Vagina (tissue), 2 donors: ENCODE results near the gene PDE7B. TPM values are rescaled to one million over a fixed set of nuclear protein-coding genes. Genes with fewer than 3 reads are reported as not detected.

ENCODE experiments used
- DNase-seq, 2 donors: peaks; one replicate each; pipeline ENCODE4 v3.0.0-alpha.2; 2017; ENCODE audit errors: extremely low spot score in 2 of 2
- H3K27ac ChIP-seq: fragments of 200-600 bp; sonication (generic); one replicate; pipeline ENCODE4 v1.5.1; 2019
- H3K27me3 ChIP-seq: fragments of 200-600 bp; sonication (generic); one replicate; pipeline ENCODE4 v1.5.1; 2019
- H3K36me3 ChIP-seq, 2 donors: fragments of 200-600 bp; sonication (generic); one replicate each; pipeline ENCODE4 v1.5.1; 2017 to 2019
- H3K4me1 ChIP-seq: fragments of 200-600 bp; sonication (generic); one replicate; pipeline ENCODE4 v1.5.1; 2019
- H3K4me3 ChIP-seq, 2 donors: fragments of 200-600 bp; sonication (generic); 1 replicate in 1 of 2; 2 replicates in 1 of 2; pipeline ENCODE4 v1.5.1; 2016 to 2019
- H3K9me3 ChIP-seq: fragments of 200-600 bp; sonication (generic); one replicate; pipeline ENCODE4 v1.5.1; 2019
- POLR2A ChIP-seq, 2 donors: fragments of 450-650 bp; IDR thresholded peaks; one replicate each; pipeline ENCODE4 v1.6.1; 2017; ENCODE audit warnings: antibody characterized with exemption in 2 of 2, mild to moderate bottlenecking in 2 of 2, moderate library complexity in 2 of 2
- POLR2AphosphoS5 ChIP-seq, 2 donors: sonication (generic); formaldehyde crosslinking; IDR thresholded peaks; one replicate each; pipeline ENCODE4 v1.9.0; 2017; ENCODE audit warnings: antibody characterized with exemption in 2 of 2, mild to moderate bottlenecking in 2 of 2, low read depth in 1 of 2; ENCODE audit not compliant: insufficient read depth in 1 of 2
- intact Hi-C: fragments of 100-400 bp; cut with DNase I; formaldehyde crosslinking; loops from one replicate; pipeline ENCODE4 v1.15.1; 2023
- total RNA-seq: library from RNA; depleted of rRNA; stranded (reverse); fragments of >200 nt; gene quantifications from one replicate; pipeline ENCODE4 v1.2.3, GENCODE V29; 2016
- TF ChIP-seq, protein P1 (sequence below), 3 experiments: fragments of 450-650 bp in 2 of 3; fragments of 200-600 bp in 1 of 3; sonication (generic) in 1 of 3; IDR thresholded peaks; one replicate each; pipeline ENCODE4 v1.5.1; 2017 to 2019; ENCODE audit warnings: antibody characterized with exemption in 3 of 3, mild to moderate bottlenecking in 2 of 3, moderate library complexity in 2 of 3

The PDE7B gene
- total RNA-seq, 1 donor from 2014 or later, result 6.9 TPM

DNA sequence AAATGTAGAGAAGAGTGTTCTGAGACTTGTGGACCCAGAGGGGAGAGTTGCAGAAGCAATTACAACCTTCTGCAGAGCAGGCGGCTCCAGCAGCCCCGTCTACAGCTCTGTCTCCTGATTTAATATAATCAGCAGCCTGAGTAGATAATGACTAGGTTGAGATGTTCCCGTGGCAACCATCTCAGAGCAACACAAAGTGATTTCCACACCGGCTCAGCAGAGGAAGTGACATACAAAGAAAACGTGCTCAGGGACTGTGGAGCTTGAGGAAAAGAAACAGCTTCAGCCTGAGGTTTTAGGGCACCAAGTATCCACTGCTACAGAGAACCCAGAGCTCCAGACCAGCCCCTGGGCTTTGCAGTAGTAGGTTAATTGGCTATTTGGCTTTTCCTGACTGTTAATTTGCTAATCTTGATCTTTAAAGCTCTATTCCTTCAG lies 262.3 kb downstream of the PDE7B start:
- Histone ChIP-seq H3K36me3 (no peaks in the 10 kb centered on the region), H3K4me3 (no peak overlapping the region), H3K27ac (peak overlapping the region; percentile 7), H3K27me3 (no peaks in the 10 kb centered on the region), H3K9me3 (no peaks in the 10 kb centered on the region), H3K4me1 (peaks cover 9% of the 10 kb centered on the region)
- TF ChIP-seq POLR2AphosphoS5 (IDR thresholded peaks at IDR 0.05; ENCODE audit: insufficient read depth in 1 of 2, low read depth in 1 of 2) (peak in 1 of 2 donors; percentile 19), POLR2A (IDR thresholded peaks at IDR 0.05) (no peak)
- intact Hi-C loops, result no loop called here
- DNase-seq, result no peak

DNA sequence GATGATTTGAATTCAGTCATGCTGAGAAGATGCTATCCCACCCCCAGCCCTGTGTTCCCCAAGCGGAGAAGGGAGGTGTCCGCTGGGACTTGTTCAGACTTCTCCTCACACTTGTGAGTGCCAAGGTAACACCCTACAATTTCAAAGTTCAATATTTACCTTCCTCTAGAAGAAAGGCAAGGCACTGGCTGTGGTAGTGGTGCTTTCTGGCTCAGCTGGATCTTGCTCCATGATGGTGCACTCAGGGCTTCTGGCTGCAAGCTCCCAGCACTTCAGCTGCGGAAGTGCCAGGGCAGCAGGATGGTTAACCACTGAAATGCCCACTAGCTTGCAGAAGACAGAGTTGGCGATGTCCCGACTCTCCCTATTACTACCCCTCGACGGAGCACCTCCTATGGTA lies 263.2 kb downstream of the PDE7B start:
- intact Hi-C loops, result no loop called here
- Histone ChIP-seq H3K9me3 (no peaks in the 10 kb centered on the region), H3K4me3 (no peak overlapping the region), H3K27ac (no peak overlapping the region), H3K4me1 (peaks cover 9% of the 10 kb centered on the region), H3K36me3 (no peaks in the 10 kb centered on the region), H3K27me3 (no peaks in the 10 kb centered on the region)
- TF ChIP-seq POLR2A (IDR thresholded peaks at IDR 0.05) (no peak), POLR2AphosphoS5 (IDR thresholded peaks at IDR 0.05; ENCODE audit: insufficient read depth in 1 of 2, low read depth in 1 of 2) (no peak)
- TF ChIP-seq, protein P1, sequence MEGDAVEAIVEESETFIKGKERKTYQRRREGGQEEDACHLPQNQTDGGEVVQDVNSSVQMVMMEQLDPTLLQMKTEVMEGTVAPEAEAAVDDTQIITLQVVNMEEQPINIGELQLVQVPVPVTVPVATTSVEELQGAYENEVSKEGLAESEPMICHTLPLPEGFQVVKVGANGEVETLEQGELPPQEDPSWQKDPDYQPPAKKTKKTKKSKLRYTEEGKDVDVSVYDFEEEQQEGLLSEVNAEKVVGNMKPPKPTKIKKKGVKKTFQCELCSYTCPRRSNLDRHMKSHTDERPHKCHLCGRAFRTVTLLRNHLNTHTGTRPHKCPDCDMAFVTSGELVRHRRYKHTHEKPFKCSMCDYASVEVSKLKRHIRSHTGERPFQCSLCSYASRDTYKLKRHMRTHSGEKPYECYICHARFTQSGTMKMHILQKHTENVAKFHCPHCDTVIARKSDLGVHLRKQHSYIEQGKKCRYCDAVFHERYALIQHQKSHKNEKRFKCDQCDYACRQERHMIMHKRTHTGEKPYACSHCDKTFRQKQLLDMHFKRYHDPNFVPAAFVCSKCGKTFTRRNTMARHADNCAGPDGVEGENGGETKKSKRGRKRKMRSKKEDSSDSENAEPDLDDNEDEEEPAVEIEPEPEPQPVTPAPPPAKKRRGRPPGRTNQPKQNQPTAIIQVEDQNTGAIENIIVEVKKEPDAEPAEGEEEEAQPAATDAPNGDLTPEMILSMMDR (IDR thresholded peaks at IDR 0.05), result no peak
- DNase-seq, result no peak

DNA sequence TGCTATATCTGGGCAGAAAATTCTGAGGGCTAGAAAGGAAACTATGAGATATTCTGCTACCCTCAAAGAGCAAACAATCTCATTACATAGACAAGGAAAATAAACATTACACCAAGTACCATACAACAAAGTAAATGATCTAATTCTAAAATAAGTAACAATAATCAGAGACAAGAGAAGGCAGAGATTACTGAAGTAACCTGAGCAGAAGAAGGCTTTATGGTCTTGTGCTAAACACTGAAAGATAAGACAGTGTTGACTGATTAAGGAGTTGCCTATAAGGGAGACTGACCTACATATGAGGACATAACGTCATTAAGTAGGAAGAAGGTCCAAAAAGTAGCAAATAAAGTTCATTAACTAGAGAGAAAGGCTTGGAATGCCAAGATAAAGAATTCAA lies 264.4 kb downstream of the PDE7B start:
- TF ChIP-seq POLR2AphosphoS5 (IDR thresholded peaks at IDR 0.05; ENCODE audit: insufficient read depth in 1 of 2, low read depth in 1 of 2) (no peak), POLR2A (IDR thresholded peaks at IDR 0.05) (no peak)
- TF ChIP-seq, protein P1 (IDR thresholded peaks at IDR 0.05), result no peak
- Histone ChIP-seq H3K4me1 (peaks cover 9% of the 10 kb centered on the region), H3K9me3 (no peaks in the 10 kb centered on the region), H3K27me3 (no peaks in the 10 kb centered on the region), H3K27ac (no peak overlapping the region), H3K36me3 (no peaks in the 10 kb centered on the region), H3K4me3 (no peak overlapping the region)
- no peak for DNase-seq
- intact Hi-C loops, result no loop called here

DNA sequence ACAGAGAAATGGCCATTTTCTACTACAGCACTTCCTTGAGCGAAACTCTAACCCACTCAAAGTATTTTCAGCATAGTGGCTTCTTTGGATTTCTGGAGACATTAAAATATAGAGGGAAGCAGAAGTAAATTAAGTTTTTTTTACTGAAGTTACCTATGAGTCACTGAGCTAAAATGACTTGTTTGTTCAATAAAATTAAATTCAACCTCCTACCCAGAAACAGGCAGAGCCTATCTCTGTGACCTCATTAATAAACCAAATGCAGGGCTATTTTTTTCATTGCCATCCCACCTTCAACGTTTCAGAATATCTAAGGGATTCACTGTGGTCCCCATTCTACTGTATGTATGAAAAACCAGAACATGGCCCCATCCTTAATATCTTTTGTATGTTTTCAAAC lies 265.6 kb downstream of the PDE7B start:
- Histone ChIP-seq H3K4me1 (peaks cover 9% of the 10 kb centered on the region), H3K27me3 (no peaks in the 10 kb centered on the region), H3K4me3 (no peak overlapping the region), H3K9me3 (no peaks in the 10 kb centered on the region), H3K27ac (no peak overlapping the region), H3K36me3 (no peaks in the 10 kb centered on the region)
- intact Hi-C loops, result no loop called here
- TF ChIP-seq POLR2A (IDR thresholded peaks at IDR 0.05) (no peak), POLR2AphosphoS5 (IDR thresholded peaks at IDR 0.05; ENCODE audit: insufficient read depth in 1 of 2, low read depth in 1 of 2) (no peak)
- TF ChIP-seq, protein P1 (IDR thresholded peaks at IDR 0.05), result no peak
- DNase-seq, result no peak

DNA sequence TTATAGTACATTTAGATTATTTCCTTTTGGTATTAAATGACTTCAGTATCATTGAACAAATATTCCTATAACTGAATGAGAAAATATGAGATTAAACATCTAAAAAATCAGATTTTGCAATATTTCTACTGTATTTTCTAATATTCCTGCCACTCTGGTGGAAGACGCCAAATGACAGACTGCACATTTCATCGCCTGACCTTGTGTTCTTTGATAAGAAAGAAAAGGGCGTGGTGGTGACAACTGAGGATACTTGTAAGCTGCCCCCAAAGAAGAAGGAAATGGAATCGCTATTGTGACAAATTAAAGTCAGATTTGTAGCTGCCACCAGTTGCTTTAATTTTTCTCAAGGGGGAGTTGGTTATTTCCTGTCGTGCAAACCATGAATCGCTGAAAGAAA lies 267.3 kb downstream of the PDE7B start:
- H3K27me3 ChIP-seq, result no peaks in the 10 kb centered on the region
- no peak overlapping the region for H3K27ac ChIP-seq
- no peak for TF ChIP-seq POLR2A (IDR thresholded peaks at IDR 0.05)
- TF ChIP-seq, protein P1 (IDR thresholded peaks at IDR 0.05), result no peak
- TF ChIP-seq POLR2AphosphoS5 (IDR thresholded peaks at IDR 0.05; ENCODE audit: insufficient read depth in 1 of 2, low read depth in 1 of 2), result no peak
- no peaks in the 10 kb centered on the region for H3K9me3 ChIP-seq
- no peak for DNase-seq
- H3K36me3 ChIP-seq, result no peaks in the 10 kb centered on the region
- no peak overlapping the region for H3K4me3 ChIP-seq
- peaks cover 3% of the 10 kb centered on the region for H3K4me1 ChIP-seq
- intact Hi-C loops, result no loop called here
